Activated CD4-positive, alpha-beta T cell treated with anti-CD3 and anti-CD28 coated beads, Interleukin-10, Interleukin-2, amounts not matched to agents 100 ng/mL and 50 ng/mL, durations not matched to agents 16 hours and 8 hours (primary cell): ENCODE measurements around the gene HCN2.
"Not testable (repeated sequence)": the region's sequence is repeated elsewhere in the genome, so short reads cannot be mapped to it uniquely, and the experiment has no call there.

Experiments used
- DNase-seq: peaks from one replicate; pipeline ENCODE4 v3.0.0-alpha.2; 2020

Gene HCN2

DNA sequence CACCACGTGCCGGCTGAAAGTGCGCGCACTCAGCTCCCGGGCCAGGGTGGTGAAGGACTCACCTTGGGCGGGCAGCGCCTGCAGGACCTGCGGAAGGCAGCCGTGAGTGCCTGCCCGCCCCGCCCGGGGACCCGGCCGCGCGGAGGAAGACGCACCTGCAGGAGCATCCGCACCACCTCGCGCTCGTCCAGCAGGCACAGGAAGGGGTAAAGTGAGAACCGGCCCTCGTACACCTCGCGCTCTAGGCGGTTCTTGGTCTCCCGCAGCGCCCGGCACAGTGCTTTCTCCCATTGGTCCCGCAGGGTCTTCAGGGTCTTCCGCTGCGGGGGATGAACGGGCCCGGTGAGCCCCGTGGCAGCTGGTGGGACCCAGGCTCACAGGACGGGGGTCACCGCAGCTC, 33.0 kb downstream of the HCN2 start:
- DNase-seq = no peak

- DNase-seq = no peak
Observed at GRCh38 chr19:623175-623916, 33.7 kb downstream of the HCN2 start.

- no peak for DNase-seq
Observed at GRCh38 chr19:623974-624373, 34.3 kb downstream of the HCN2 start.

DNA sequence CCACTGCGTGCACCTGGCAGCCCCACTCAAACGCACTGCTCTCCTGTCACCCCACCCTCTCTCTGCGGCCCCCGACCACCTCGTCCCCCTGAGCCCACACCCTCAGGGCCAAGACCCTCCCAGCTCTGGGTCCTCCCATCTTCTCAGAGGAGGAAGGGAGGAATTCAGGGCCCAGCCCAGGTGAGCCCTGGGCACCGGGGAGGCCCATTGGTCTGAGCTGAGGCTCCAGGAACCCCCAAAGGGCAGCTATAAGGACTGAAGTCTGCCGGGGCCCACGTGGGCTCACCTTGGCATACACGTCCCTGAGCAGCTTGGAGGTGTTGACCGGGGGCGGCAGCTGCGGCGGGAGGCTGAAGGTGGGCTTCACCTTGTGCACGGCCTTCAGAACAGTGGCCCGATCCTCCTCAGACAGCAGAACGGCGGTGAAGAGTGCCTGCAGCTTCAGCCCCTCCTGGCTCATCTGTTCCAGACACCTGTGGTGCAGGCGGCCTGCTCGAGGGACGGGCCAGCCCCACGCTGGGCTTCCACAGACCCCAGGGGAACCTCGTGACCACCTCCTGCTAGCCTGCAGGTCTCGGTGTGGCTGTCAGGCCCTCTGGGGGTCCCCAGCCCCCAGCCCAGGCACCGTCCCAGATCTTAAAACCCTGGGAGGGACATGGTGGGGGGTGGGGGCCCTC, 34.9 kb downstream of the HCN2 start:
- no peak for DNase-seq

- DNase-seq = no peak
Observed at GRCh38 chr19:625257-625656, 35.6 kb downstream of the HCN2 start.

GRCh38 chr19:626566-626965, 36.9 kb downstream of the HCN2 start:
- DNase-seq = not testable (repeated sequence)

GRCh38 chr19:628168-628567, 38.5 kb downstream of the HCN2 start:
- no peak for DNase-seq

DNA sequence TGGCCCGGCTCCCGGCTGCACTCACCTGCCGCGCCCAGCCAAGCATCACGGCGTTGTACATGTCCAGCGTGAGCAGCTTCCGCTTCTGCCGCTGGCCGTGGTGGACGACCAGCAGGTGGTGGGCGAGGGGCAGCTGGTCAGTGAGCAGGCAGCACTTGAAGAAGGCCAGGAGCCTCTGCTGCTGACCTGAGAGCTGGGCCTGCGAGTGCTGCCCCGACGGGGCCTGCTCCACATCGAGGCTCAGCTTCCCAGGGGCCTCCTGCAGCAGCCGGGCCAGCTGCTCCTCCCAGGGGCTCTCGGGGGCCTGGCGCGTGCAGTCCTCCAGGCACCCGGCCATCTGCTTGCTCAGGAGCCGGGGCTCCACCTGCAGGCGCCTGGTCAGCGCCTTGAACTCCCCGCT, 39.8 kb downstream of the HCN2 start:
- not testable (repeated sequence) for DNase-seq

- DNase-seq = no peak
Observed at GRCh38 chr19:629961-630714, 40.5 kb downstream of the HCN2 start.

- peak; percentile 65 for DNase-seq
Observed at GRCh38 chr19:632579-633067, 42.9 kb downstream of the HCN2 start.

DNA sequence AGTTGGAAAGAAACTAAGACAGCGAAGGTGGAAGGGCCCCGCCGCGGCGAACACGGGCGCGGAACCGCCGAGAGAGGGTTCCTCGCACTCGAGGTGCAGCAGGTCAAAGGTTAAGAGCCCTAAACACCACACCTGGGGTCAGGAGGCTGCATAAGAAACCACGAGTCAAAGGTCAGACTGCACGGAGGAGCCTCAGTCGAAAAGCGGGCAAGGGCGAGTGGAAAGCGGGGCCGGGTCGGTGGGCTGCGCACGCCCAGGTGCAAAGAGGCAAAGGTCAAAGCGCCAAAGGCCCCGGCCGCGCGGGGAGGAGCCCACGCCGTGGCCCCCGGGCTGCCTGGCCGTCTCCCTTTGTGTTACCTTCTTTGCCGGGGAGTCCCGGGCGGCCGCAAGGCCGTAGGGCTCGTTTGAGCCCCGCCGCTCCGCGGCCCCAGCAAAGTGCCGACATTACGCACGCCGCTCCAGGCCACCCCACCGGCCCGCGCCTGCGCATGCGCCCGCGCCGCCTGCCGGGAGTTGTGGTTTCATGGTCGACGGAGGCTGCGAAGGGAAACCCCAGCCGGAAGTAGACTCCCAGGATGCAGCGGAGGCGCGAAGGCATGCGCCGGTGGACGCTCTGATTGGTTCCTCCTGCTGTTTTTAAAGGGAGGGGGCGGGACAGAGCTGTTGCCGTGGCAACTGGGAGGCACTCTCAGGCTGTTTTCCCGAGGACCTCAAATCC, 43.5 kb downstream of the HCN2 start, which contains the start of gene POLRMT:
POLRMT (minus strand) TSS at position 470 of the 718 bp plus-strand sequence; CDS start at position 445, 25 bp downstream.
- DNase-seq = peak; percentile 99

GRCh38 chr19:633786-634639, 44.3 kb downstream of the HCN2 start:
- DNase-seq = no peak

DNA sequence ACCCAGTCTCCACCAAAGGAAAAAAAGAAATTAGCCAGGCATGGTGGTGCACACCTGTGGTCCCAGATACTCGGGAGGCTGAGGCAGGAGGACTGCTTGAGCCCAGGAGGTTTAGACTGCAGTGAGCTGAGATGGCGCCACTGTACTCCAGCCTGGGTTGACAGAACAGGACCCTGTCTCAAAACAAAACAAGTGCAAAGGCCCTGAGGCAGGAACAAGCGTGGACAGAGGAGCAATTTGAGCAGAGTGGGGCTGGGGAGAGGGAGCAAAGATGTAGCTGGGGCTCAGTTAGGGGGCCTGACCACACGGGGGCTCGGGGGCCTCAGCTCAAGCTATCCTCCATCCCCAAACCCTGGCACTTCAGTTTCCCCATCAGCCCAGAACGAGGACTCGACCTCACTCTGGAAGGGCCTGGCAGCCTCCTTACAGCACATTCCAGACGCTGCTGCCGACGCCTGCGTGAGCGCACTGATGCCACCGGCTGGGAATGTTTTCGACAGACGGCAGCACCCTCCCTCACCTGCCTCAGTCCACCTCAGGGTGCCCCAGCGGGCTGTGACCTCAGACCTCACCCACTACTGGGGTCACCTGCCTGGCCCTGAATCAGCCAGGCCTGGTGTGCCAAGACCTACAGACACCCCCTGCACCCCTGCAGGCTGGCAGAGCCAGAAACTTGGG, 45.4 kb downstream of the HCN2 start:
- DNase-seq = no peak

- no peak for DNase-seq
Observed at GRCh38 chr19:638906-639252, 49.2 kb downstream of the HCN2 start.

GRCh38 chr19:639253-640160, 49.8 kb downstream of the HCN2 start, which contains the start of gene FGF22:
FGF22 (plus strand) TSS chr19:639879; CDS start chr19:639926, 47 bp downstream.
- DNase-seq = peak; percentile 95

- DNase-seq = no peak
Observed at GRCh38 chr19:640161-640558, 50.5 kb downstream of the HCN2 start.

DNA sequence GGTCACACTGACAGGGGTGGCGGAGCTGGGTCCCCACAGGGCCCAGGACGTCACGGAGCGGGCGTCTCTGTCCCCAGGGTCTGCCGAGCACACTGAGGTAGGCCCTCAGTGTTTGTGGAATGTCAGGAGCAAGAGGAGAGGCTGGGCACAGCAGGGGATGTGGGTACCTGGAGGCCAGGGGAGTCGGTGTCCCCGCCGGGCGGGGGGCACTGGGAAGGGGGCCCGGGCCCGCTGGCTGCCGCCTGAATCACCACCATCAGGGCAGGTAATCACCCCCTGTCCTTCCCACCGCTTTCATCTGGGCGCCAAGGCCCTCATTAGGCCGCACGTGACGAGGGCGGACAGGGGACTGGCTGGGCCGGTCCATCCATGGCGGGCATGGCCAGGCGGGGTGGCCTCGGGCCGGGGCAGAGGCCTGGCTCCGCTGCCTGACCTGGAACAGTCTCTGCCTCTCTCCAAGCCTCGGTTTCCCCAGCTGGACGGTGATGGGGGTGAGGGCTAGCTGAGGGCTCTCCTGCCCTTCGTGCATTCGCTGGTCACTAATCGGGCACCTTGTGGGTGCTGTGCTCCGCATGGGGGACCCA, 51.0 kb downstream of the HCN2 start:
- no peak for DNase-seq

DNA sequence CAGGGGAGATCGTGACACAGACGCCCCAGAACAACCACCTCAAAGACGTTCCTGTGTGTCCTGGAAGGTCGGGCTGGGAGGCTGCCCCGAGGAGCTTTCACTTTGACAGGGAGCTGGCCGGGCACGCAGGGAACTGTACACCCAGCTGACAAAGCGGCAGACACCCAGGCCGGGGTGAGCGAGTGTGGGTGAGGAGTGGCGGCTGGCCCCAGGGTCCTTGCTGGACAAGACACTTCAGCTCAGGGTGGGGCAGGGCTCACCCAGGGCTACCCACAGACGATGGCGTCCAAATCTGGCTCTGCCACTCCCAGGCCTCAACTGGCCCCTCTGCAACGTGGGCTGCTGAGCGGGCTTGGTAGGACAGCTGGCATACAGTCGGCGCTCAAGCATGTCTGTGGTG, 52.0 kb downstream of the HCN2 start:
- no peak for DNase-seq
